GM19328 (cell line): ENCODE measurements around the gene NKD2.

Experiments used
- ATAC-seq: cut with Tn5 transposase; IDR thresholded peaks from one replicate; pipeline ENCODE4 v1.9.1; 2021; ENCODE audit warnings: mild to moderate bottlenecking, moderate library complexity; ENCODE audit not compliant: unreplicated experiment

NKD2 gene

GRCh38 chr5:1083823-1084605 is 75.4 kb downstream of the NKD2 start:
- ATAC-seq: no peak

GRCh38 chr5:1085391-1085790 is 76.8 kb downstream of the NKD2 start:
- no peak for ATAC-seq

GRCh38 chr5:1086137-1086536 is 77.5 kb downstream of the NKD2 start:
- ATAC-seq: no peak

- no peak for ATAC-seq
Measured at GRCh38 chr5:1086871-1087270, 78.3 kb downstream of the NKD2 start.

GRCh38 chr5:1087428-1087827 is 78.8 kb downstream of the NKD2 start:
- no peak for ATAC-seq

GRCh38 chr5:1088031-1088430 is 79.4 kb downstream of the NKD2 start:
- no peak for ATAC-seq
